ENCODE data around the gene SELENOW.

SELENOW gene

GRCh38 chr19:47778049-47778953, at the start of gene SELENOW:
Gene SELENOW, plus strand, starts transcription at chr19:47778703. Its CDS starts 83 bp downstream, at chr19:47778786.
- H3K9ac ChIP-seq (ENCODE audit: insufficient read length, low read depth) = peak within 1 kb of the TSS; percentile 85
- peak; percentile 51 for DNase-seq (ENCODE audit: low read depth, low spot score)
- H3K4me3 ChIP-seq (ENCODE audit: insufficient read length, low read depth) = peak within 1 kb of the TSS; percentile 82
- H3K9me3 ChIP-seq (ENCODE audit: insufficient read depth, low read length) = no peaks in the 10 kb centered on the region
- TF ChIP-seq ZNF274 (IDR thresholded peaks at IDR 0.05; ENCODE audit: low read depth, low read length) (no peak), YY1 (IDR thresholded peaks at IDR 0.05; ENCODE audit: insufficient read depth, insufficient read length) (no peak), SUZ12 (IDR thresholded peaks at IDR 0.05; ENCODE audit: extremely low read depth, insufficient read depth, insufficient read length) (no peak)
- no peaks in the 10 kb centered on the region for H3K27me3 ChIP-seq (ENCODE audit: insufficient read depth, insufficient read length)
- peaks cover 7% of the 10 kb centered on the region for H3K4me1 ChIP-seq (ENCODE audit: insufficient read depth, insufficient read length)
- peaks cover 34% of the 10 kb centered on the region for H3K36me3 ChIP-seq (ENCODE audit: insufficient read depth, insufficient read length, low read length)

GRCh38 chr19:47729468-47729798, 49.1 kb upstream of the SELENOW start:
- TF ChIP-seq YY1 (IDR thresholded peaks at IDR 0.05; ENCODE audit: insufficient read depth, insufficient read length) (no peak), ZNF274 (IDR thresholded peaks at IDR 0.05; ENCODE audit: low read depth, low read length) (no peak), SUZ12 (IDR thresholded peaks at IDR 0.05; ENCODE audit: extremely low read depth, insufficient read depth, insufficient read length) (no peak)
- Histone ChIP-seq H3K9ac (ENCODE audit: insufficient read length, low read depth) (peak overlapping the region; percentile 72), H3K4me1 (ENCODE audit: insufficient read depth, insufficient read length) (peaks cover 6% of the 10 kb centered on the region), H3K9me3 (ENCODE audit: insufficient read depth, low read length) (no peaks in the 10 kb centered on the region), H3K4me3 (ENCODE audit: insufficient read length, low read depth) (peak overlapping the region; percentile 24), H3K27me3 (ENCODE audit: insufficient read depth, insufficient read length) (no peaks in the 10 kb centered on the region), H3K36me3 (ENCODE audit: insufficient read depth, insufficient read length, low read length) (peaks cover 45% of the 10 kb centered on the region)
- DNase-seq (ENCODE audit: low read depth, low spot score) = no peak

GRCh38 chr19:47729799-47730520, 48.5 kb upstream of the SELENOW start:
- H3K9ac ChIP-seq (ENCODE audit: insufficient read length, low read depth) = peak overlapping the region; percentile 72
- H3K4me1 ChIP-seq (ENCODE audit: insufficient read depth, insufficient read length) = peaks cover 4% of the 10 kb centered on the region
- DNase-seq (ENCODE audit: low read depth, low spot score) = peak; percentile 66
- no peak for TF ChIP-seq SUZ12 (IDR thresholded peaks at IDR 0.05; ENCODE audit: extremely low read depth, insufficient read depth, insufficient read length)
- TF ChIP-seq YY1 (IDR thresholded peaks at IDR 0.05; ENCODE audit: insufficient read depth, insufficient read length) = no peak
- TF ChIP-seq ZNF274 (IDR thresholded peaks at IDR 0.05; ENCODE audit: low read depth, low read length) = no peak
- peak overlapping the region; percentile 24 for H3K4me3 ChIP-seq (ENCODE audit: insufficient read length, low read depth)
- H3K36me3 ChIP-seq (ENCODE audit: insufficient read depth, insufficient read length, low read length) = peaks cover 41% of the 10 kb centered on the region
- H3K27me3 ChIP-seq (ENCODE audit: insufficient read depth, insufficient read length) = no peaks in the 10 kb centered on the region
- H3K9me3 ChIP-seq (ENCODE audit: insufficient read depth, low read length) = no peaks in the 10 kb centered on the region

- no peaks in the 10 kb centered on the region for H3K9me3 ChIP-seq (ENCODE audit: insufficient read depth, low read length)
- TF ChIP-seq ZNF274 (IDR thresholded peaks at IDR 0.05; ENCODE audit: low read depth, low read length) = no peak
- no peak overlapping the region for H3K9ac ChIP-seq (ENCODE audit: insufficient read length, low read depth)
- H3K27me3 ChIP-seq (ENCODE audit: insufficient read depth, insufficient read length) = no peaks in the 10 kb centered on the region
- no peak for DNase-seq (ENCODE audit: low read depth, low spot score)
- no peak overlapping the region for H3K4me3 ChIP-seq (ENCODE audit: insufficient read length, low read depth)
- peaks cover 4% of the 10 kb centered on the region for H3K4me1 ChIP-seq (ENCODE audit: insufficient read depth, insufficient read length)
- peaks cover 36% of the 10 kb centered on the region for H3K36me3 ChIP-seq (ENCODE audit: insufficient read depth, insufficient read length, low read length)
Observed at GRCh38 chr19:47730521-47730889, 48.0 kb upstream of the SELENOW start.

GRCh38 chr19:47730910-47731309, 47.6 kb upstream of the SELENOW start:
- Histone ChIP-seq H3K4me1 (ENCODE audit: insufficient read depth, insufficient read length) (peaks cover under 1% of the 10 kb centered on the region), H3K27me3 (ENCODE audit: insufficient read depth, insufficient read length) (no peaks in the 10 kb centered on the region), H3K9ac (ENCODE audit: insufficient read length, low read depth) (no peak overlapping the region), H3K4me3 (ENCODE audit: insufficient read length, low read depth) (no peak overlapping the region), H3K36me3 (ENCODE audit: insufficient read depth, insufficient read length, low read length) (peaks cover 32% of the 10 kb centered on the region), H3K9me3 (ENCODE audit: insufficient read depth, low read length) (no peaks in the 10 kb centered on the region)
- TF ChIP-seq YY1 (IDR thresholded peaks at IDR 0.05; ENCODE audit: insufficient read depth, insufficient read length) = no peak
- TF ChIP-seq ZNF274 (IDR thresholded peaks at IDR 0.05; ENCODE audit: low read depth, low read length) = no peak
- TF ChIP-seq SUZ12 (IDR thresholded peaks at IDR 0.05; ENCODE audit: extremely low read depth, insufficient read depth, insufficient read length) = no peak
- DNase-seq (ENCODE audit: low read depth, low spot score) = no peak

- no peak overlapping the region for H3K4me3 ChIP-seq (ENCODE audit: insufficient read length, low read depth)
- TF ChIP-seq YY1 (IDR thresholded peaks at IDR 0.05; ENCODE audit: insufficient read depth, insufficient read length) (no peak), ZNF274 (IDR thresholded peaks at IDR 0.05; ENCODE audit: low read depth, low read length) (no peak)
- no peaks in the 10 kb centered on the region for H3K27me3 ChIP-seq (ENCODE audit: insufficient read depth, insufficient read length)
- H3K9me3 ChIP-seq (ENCODE audit: insufficient read depth, low read length) = no peaks in the 10 kb centered on the region
- peaks cover 31% of the 10 kb centered on the region for H3K36me3 ChIP-seq (ENCODE audit: insufficient read depth, insufficient read length, low read length)
- no peak overlapping the region for H3K9ac ChIP-seq (ENCODE audit: insufficient read length, low read depth)
- DNase-seq (ENCODE audit: low read depth, low spot score) = peak; percentile 63
- H3K4me1 ChIP-seq (ENCODE audit: insufficient read depth, insufficient read length) = no peaks in the 10 kb centered on the region
Observed at GRCh38 chr19:47735131-47735530, 43.4 kb upstream of the SELENOW start.

- Histone ChIP-seq H3K9me3 (ENCODE audit: insufficient read depth, low read length) (no peaks in the 10 kb centered on the region), H3K27me3 (ENCODE audit: insufficient read depth, insufficient read length) (no peaks in the 10 kb centered on the region), H3K4me3 (ENCODE audit: insufficient read length, low read depth) (no peak overlapping the region), H3K4me1 (ENCODE audit: insufficient read depth, insufficient read length) (peaks cover 6% of the 10 kb centered on the region), H3K36me3 (ENCODE audit: insufficient read depth, insufficient read length, low read length) (peaks cover 33% of the 10 kb centered on the region), H3K9ac (ENCODE audit: insufficient read length, low read depth) (no peak overlapping the region)
- no peak for DNase-seq (ENCODE audit: low read depth, low spot score)
- TF ChIP-seq SUZ12 (IDR thresholded peaks at IDR 0.05; ENCODE audit: extremely low read depth, insufficient read depth, insufficient read length) = no peak
- no peak for TF ChIP-seq ZNF274 (IDR thresholded peaks at IDR 0.05; ENCODE audit: low read depth, low read length)
- TF ChIP-seq YY1 (IDR thresholded peaks at IDR 0.05; ENCODE audit: insufficient read depth, insufficient read length) = no peak
Observed at GRCh38 chr19:47740866-47741519, 37.5 kb upstream of the SELENOW start.

All from NT2/D1 (cell line).